ENCODE results near the gene LYZL4.

DNA sequence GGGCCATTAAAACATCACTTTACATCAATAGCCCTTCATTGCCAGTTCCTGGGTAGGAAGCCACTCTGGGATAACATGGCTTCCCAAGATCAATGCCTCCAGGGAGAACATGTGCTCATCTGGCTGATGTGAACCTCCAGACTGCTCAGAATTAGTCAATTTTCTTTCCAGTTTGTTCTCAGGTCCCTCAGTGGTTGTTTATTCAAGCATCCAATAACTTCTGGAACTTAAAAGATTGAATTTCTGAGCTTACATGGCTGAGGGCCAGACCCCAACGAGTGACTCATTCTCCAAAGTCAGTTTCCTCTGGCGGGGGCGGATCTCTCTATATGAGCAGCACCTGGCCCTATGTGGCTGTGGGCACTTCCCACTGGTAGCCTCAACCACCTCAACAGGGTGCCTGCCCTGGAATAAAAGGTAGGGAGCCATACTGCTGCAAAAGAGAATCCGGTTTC is 34.0 kb downstream of the LYZL4 start:
- TF ChIP-seq, protein P1, sequence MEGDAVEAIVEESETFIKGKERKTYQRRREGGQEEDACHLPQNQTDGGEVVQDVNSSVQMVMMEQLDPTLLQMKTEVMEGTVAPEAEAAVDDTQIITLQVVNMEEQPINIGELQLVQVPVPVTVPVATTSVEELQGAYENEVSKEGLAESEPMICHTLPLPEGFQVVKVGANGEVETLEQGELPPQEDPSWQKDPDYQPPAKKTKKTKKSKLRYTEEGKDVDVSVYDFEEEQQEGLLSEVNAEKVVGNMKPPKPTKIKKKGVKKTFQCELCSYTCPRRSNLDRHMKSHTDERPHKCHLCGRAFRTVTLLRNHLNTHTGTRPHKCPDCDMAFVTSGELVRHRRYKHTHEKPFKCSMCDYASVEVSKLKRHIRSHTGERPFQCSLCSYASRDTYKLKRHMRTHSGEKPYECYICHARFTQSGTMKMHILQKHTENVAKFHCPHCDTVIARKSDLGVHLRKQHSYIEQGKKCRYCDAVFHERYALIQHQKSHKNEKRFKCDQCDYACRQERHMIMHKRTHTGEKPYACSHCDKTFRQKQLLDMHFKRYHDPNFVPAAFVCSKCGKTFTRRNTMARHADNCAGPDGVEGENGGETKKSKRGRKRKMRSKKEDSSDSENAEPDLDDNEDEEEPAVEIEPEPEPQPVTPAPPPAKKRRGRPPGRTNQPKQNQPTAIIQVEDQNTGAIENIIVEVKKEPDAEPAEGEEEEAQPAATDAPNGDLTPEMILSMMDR (conservative IDR thresholded peaks at IDR 0.05), result no peak
- TF ChIP-seq ZFX (IDR thresholded peaks at IDR 0.05), result no peak
